ENCODE data around the gene ENOX1. TPM values are rescaled to one million over a fixed set of nuclear protein-coding genes. Genes with fewer than 3 reads are reported as not detected.
A peak's percentile ranks its signal among the peaks of the same experiment; 100 is the strongest.

ENOX1 gene
- total and polyA plus RNA-seq, 8 donors = 0.23 to 2.0 (median 0.94) TPM

DNA sequence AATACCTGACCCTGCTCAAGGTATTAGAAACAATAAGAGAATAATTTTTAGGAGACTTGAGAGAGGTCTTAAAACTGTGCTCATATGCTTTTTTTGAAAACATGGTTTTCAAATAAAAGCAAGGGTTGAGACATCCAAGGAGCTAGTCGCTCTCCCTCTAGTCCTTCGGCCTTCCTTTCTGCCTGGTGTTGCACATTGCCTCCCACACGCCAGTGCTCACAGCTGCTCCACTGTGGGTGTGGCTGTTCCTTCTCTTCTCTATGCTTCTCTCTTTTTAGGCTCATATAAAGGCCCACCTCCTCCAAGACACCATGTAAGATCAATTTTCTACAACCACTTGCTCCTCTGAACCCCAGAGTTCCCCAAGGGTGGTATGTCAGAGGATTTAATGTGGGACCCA is 352.6 kb downstream of the ENOX1 start:
- ATAC-seq (no peak), DNase-seq (no peak), FAIRE-seq (no peak)
- Histone ChIP-seq H3K4me3 (no peak overlapping the region), H3K36me3 (no peaks in the 10 kb centered on the region), H3K27ac (no peak overlapping the region), H3K4me1 (no peaks in the 10 kb centered on the region), H3K27me3 (no peaks in the 10 kb centered on the region), H3K9me3 (no peaks in the 10 kb centered on the region)
- no peak for TF ChIP-seq CTCF (IDR thresholded peaks at IDR 0.05)
- intact Hi-C loops (cut with DNase I) = no loop called here
- 90 to 91% methylated on average over 3 of the region's 3 CpGs for WGBS, 2 donors

GRCh38 chr13:43433691-43434141 is 353.1 kb downstream of the ENOX1 start:
- Histone ChIP-seq H3K27ac (no peak overlapping the region), H3K9me3 (no peaks in the 10 kb centered on the region), H3K36me3 (no peaks in the 10 kb centered on the region), H3K27me3 (no peaks in the 10 kb centered on the region), H3K4me3 (no peak overlapping the region), H3K4me1 (no peaks in the 10 kb centered on the region)
- no peak for TF ChIP-seq CTCF (IDR thresholded peaks at IDR 0.05)
- intact Hi-C loops (cut with DNase I) = no loop called here
- FAIRE-seq = no peak
- 93 to 94% methylated on average over 1 of the region's 1 CpG for WGBS, 2 donors
- ATAC-seq = no peak
- no peak for DNase-seq

DNA sequence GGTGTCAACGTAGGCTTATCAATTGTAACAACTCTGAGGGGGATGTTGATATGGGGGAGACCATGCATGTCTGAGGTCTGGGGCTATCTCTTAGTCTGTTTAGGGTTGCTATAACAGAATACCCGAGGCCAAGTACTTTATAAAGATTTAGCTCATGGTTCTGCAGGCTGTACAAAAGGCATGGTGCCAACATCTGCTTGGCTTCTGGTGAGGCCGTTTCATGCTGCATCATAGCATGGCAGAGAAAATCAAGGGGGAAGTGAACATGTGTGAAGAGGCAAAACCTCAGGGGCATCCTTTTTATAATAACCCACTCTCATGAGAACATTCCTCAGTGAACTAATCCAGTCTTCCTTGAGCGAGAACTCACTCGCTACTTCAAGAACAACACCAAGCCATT is 353.8 kb downstream of the ENOX1 start:
- Histone ChIP-seq H3K4me3 (no peak overlapping the region), H3K27ac (no peak overlapping the region), H3K27me3 (no peaks in the 10 kb centered on the region), H3K9me3 (no peaks in the 10 kb centered on the region), H3K36me3 (no peaks in the 10 kb centered on the region), H3K4me1 (no peaks in the 10 kb centered on the region)
- no peak for FAIRE-seq
- intact Hi-C loops (cut with DNase I) = no loop called here
- DNase-seq = no peak
- no peak for ATAC-seq
- 81 to 89% methylated on average over 5 of the region's 5 CpGs for WGBS, 2 donors
- TF ChIP-seq CTCF (IDR thresholded peaks at IDR 0.05) = no peak

DNA sequence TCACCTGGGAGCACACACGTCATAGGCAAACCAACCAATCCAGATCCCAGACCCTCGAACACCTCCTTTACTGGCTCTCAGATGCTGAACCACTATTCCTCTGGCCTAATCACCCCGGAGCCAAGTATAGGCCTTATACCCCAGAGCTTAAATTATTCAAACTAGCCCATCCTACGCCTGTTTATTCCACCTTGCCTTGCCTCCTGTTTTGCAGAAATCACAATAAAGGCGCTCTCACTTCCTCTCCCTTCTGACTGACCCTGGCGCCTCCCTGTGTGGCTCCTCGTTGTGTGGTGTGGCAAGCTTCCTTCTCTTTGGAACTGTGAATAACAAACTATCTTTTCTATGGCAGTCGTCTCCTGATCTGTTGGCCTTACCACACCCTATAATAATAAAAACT is 354.9 kb downstream of the ENOX1 start:
- Histone ChIP-seq H3K4me1 (no peaks in the 10 kb centered on the region), H3K9me3 (no peaks in the 10 kb centered on the region), H3K27ac (no peak overlapping the region), H3K36me3 (no peaks in the 10 kb centered on the region), H3K27me3 (no peaks in the 10 kb centered on the region), H3K4me3 (no peak overlapping the region)
- whole genome bisulfite sequencing, 2 donors = 90 to 93% methylated on average over 8 of the region's 8 CpGs
- TF ChIP-seq CTCF (IDR thresholded peaks at IDR 0.05) = no peak
- FAIRE-seq = no peak
- DNase-seq = no peak
- intact Hi-C loops (cut with DNase I) = no loop called here
- no peak for ATAC-seq

DNA sequence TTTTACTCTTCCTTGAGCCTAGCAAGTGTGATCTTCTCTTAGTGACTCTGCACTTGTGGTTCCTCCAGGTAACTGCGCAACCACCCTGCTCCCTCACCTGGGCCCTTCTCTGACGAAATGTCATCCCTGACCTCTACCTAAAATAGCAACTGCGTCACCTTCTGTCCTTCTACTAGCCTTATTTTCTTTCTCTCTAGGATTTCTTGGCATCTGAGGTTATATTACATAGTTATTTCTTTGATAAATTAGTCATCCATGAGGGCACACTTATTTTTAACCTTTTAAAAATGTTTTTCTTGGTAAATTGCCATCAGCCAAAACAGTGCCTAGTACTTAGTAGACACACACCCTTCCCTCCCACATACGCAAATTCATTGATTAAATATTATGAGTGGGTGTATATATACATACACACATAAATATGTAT is 355.5 kb downstream of the ENOX1 start:
- Histone ChIP-seq H3K36me3 (no peaks in the 10 kb centered on the region), H3K27ac (no peak overlapping the region), H3K4me3 (no peak overlapping the region), H3K4me1 (no peaks in the 10 kb centered on the region), H3K27me3 (no peaks in the 10 kb centered on the region), H3K9me3 (no peaks in the 10 kb centered on the region)
- TF ChIP-seq CTCF (IDR thresholded peaks at IDR 0.05) = no peak
- ATAC-seq (peak in 1 of 4 donors; percentile 36), FAIRE-seq (no peak), DNase-seq (no peak)
- intact Hi-C loops (cut with DNase I) = no loop called here
- WGBS, 2 donors = 60 to 76% methylated on average over 4 of the region's 4 CpGs
